NOMO-1 treated with dmso at 0.1 percent for 144 hours (cell line): ENCODE measurements around the gene WNT7B.

Experiments used
- DNase-seq: peaks from one replicate; lab custom pipeline; 2025; ENCODE audit not compliant: unreplicated experiment; lab: John Stamatoyannopoulos, UW

The WNT7B gene

DNA sequence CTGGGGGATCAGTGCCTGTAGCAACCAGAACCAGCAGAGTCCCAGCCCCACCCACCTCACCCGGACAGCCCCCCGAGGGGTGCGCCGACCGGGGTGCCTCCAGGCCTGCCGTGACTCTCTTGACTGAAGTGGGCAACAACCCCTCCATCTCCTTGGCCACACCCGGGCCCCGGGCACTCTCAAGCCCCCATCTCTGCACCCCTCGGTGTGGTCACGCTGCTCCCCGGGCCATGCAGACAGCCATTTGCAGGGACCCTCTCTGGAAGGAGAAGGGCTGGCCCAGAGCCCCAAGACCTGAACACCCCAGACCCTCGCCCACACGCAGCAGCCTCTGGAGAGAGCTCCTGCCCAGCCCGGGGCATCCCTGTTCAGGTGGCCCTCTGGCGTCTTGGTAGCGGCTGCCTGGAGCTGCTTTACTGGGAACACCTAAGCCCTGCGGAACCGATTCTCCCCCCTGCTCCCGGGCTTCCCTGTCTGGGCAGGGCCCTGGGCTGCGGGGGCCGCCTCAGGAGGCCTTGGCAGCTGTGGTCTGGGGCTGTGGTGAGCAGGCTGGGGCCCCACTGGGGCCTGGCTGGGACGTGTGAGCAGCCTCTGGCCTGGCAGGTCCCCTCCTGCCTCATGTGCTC is 84.9 kb downstream of the WNT7B start:
- peak; percentile 36 for DNase-seq

DNA sequence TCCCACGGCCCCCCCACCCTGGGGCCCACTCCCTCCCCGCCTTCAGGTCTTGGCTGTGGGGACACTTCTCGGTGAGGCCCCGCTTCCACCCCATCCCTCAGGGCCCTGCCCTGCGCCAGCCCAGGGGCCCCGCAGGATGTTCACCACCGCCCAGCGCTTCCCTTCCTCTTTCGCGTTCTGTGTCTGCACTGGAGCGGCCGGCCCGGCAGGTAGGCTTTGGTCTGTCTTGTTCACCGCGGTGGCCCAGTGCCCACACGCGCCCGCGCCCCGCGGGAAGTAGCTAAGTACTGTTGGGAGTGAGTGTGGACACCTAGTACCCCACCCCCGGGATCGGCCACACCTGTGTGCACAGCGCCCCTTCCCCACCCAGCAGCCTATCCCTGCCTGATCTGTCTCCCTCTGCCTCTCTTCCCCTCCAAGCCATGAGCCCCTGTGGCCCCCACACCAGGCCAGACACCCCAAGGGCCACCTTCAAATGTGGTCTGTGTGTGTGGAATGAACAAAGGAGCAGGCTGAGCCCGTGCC is 85.4 kb downstream of the WNT7B start:
- peak; percentile 43 for DNase-seq

DNA sequence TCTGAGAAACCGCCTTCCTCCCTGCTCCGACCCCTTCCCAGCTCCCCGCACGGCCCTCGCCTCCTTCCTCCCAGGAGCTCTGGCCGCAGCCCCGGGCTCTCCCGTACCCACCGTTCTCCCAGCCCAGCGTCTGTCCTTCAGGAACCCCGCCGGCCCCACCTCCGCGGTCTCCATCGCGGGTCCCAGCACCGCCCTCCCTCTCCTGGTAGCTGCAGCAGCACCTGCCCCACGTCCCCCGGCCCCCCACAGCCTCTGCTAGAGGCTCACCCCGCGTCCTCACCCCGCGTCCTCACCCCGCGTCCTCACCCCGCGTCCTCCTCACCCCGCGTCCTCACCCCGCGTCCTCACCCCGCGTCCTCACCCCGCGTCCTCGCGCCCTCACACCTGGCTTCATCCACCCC is 85.9 kb downstream of the WNT7B start:
- DNase-seq = no peak

DNA sequence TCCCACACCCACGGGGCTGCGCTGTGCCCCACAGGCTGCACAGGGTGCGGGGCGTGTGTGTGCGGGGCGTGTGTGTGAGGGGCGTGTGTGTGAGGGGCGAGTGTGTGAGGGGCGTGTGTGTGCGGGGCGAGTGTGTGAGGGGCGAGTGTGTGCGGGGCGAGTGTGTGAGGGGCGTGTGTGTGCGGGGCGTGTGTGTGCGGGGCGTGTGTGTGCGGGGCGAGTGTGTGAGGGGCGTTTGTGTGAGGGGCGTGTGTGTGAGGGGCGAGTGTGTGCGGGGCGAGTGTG is 86.7 kb downstream of the WNT7B start:
- DNase-seq = no peak

DNA sequence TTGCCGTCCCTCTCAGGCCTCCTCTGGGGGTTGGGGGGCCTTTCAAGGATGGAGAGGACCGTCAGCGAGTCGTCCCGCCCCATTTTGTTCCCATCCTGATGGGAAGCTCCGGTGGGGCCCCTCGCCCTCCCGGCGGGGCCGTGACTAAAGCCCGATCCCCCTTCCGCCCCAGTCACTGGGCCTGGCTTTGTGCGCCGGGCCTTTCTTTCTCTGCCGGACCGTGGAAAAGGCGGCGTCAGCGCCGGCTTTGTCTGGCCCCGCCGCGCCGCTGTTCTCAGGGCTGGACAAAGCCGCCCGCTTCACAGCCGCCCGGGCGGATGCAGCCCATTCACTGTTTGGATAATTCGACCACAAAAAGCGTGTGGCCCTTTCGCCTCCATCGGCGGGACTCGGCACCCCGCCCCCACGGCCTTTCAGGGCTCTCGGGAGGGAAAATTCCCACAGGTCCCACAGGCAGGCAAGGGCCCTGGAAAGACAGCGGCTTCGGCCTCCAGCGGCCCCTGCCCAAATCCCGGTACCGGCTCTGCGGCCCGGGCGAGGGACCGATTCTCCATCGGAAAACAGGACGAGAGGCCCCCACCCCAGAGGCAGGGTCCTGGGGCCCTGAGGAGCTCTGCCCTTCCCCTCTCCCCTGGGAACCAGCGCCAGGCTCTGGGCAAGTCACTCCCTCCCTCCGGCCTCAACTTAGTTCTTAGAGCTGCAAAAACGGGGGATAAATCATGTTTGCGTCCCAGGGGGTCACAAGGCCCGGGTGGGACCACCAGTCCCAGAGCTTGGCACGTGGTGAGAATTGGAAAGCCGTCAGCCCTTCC is 87.2 kb downstream of the WNT7B start:
- no peak for DNase-seq

DNA sequence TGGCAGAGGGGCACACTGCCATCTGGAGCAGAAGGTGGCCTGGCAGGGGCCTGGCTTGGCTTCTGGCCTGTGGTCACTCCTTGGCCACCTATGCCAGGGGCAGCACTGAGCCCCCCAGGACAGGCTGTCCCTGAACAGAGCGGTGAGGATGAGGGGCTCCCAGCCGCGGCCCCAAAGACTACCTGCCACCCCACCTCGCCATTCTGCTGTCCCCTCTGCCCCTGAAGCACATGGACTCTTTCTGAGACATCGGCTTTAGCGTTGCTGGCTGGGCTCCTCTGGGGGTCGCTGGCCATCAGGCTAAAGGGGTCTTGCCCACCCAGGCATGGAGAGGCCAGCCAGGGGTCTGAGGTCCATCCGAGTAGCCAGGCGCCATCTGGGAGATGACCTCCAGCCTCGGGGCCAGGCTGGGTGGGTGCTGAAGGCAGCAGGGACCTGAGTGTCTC is 87.8 kb downstream of the WNT7B start:
- DNase-seq = no peak

DNA sequence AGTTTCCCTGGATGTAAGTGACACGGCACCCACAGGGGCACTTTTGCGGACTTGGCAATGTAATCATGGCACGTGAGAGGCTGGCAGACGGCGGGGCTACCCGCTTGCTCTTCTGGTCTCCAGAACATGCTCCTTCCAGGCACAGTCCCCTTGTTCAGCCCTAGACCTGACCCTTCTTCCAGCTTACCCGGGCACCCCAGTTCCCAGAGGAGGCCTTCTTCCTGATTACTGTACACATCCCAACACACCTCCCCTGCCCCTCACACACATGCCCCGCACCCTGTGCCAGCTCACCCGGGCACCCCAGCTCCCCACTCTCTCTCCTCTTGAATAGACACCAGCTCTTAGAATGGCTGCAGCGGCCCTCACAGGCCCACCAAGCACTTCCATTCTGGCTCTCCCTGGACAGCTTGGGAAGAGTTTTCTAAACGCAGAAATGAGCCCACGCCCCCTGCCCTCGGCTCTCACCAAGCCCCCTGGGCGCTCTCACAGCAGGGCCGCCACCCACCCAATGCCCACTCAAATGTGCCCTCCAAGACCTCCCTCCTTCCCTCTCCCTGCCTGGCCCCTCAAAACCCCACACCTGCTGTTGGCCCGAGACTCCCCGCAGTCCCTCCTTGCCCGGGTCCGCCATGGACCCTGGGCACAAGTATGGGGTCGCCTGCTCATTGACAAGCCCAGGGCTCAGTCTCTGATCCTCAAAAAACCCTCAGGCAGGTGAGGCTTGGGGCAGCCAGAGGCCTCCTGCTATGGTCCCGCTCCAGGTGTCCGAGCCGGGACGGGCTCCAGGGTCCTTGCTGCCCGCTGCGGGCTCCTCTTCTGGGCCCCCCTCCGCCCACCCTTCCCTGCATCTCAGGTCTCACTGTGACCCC is 88.5 kb downstream of the WNT7B start:
- no peak for DNase-seq

DNA sequence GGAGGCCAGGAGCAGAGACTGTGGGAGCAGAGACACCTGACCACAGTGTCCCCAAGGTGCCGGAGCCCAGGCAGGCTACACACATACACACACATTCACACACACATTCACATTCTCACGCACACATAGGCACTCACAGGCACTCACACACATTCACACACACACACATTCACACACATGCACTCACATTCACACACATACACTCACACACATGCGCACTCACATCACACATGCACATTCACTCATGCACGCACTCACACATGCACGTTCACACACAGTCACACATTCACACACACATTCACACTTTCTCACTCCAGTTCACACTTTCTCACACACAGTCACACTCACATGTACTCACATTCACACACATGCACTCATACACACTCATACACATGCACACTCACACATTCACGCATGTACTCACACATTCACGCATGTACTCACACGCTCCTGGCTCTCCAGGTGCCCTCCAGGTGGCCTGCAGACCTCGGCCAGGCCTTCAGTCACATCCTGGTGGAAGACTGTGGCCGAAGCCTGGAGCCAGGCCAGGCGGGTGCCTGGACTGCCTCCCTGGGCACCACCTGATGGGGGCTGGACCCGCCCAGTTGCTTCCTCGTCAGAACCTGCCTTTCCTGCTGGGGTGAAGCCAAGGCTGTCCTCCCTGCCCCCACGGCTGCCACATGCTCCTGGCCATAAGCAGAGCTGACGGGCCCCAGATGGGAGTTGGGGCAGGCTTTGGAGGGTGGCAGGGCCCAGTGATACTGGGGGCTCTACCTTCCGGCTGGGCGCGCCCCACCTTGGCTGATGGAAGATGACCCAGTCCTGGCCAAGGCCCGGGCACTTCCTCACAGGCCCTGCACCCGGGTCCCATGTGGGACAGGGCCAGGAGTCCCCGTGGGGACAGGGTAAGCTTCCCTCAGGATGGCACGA is 89.5 kb downstream of the WNT7B start:
- no peak for DNase-seq

DNA sequence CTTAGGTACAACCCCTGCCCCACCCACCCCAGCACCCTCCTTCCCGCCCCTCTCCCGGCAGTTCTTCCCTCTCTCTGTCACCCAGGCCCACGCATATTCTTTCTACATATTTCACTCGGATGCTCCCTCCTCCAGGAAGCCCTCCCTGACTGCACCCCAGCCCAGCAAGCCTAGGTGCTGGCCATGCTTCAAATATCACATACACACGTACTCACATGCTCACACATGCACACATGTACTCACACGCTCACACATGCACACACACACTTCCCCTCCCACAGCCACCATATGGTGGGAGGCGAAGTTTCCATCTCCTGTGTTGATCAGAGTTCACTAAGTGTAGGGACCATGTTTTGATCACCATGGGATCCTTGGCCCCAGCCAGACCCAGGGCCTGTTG is 90.4 kb downstream of the WNT7B start:
- no peak for DNase-seq

DNA sequence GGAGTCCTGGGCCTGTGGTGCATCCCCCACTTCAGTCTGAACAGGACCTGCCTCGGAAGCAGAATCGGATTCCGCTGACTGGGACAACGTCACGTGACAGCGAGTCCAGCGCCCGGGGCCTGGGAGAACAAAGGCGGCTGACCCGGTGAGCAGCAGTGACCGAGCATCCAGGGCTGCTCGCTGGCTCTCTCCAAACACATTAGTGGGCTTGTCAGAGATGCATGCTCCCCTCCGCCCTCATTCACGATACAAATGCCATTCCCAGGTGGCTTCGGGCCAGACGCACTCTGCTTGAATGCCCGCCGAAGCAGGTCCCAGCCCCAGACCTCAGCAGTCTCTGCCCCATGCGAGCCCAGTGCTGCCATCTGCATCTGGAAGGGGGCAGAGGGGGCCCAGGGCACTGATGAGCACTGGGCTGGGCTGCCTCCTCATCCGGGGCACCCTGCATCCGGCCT is 91.0 kb downstream of the WNT7B start:
- no peak for DNase-seq

DNA sequence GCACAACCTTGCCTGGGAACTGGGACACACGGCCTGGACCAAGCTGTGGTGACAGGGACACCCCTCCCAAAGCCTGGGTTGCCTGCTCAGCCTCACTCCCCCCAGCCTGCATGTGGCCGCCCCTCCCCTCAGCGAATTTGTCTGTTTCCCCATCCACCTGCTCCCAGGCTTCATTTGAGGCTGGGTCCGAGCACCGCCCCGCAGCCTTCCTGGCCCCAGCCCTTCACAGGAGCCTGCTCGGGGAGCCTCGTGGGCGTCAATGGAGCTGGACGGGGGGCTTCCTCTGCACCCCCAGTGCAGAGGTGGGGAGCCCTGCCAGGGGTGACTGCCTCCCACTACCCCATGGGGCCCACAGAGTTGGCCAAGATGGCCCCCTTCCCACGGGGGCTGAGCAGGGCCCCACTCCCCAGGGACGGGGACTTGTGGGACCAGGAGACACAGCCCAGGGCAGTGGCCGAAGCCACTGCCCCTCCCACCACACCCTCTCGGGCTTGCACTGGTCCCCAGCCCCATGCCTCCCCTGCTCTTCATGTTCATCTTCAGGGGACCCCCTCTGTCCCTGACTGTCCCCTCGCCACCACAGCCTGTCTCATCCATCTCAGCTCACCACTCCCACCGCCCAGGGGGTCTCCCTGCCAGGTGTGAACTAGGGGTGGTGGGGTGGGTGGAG is 91.7 kb downstream of the WNT7B start:
- no peak for DNase-seq

DNA sequence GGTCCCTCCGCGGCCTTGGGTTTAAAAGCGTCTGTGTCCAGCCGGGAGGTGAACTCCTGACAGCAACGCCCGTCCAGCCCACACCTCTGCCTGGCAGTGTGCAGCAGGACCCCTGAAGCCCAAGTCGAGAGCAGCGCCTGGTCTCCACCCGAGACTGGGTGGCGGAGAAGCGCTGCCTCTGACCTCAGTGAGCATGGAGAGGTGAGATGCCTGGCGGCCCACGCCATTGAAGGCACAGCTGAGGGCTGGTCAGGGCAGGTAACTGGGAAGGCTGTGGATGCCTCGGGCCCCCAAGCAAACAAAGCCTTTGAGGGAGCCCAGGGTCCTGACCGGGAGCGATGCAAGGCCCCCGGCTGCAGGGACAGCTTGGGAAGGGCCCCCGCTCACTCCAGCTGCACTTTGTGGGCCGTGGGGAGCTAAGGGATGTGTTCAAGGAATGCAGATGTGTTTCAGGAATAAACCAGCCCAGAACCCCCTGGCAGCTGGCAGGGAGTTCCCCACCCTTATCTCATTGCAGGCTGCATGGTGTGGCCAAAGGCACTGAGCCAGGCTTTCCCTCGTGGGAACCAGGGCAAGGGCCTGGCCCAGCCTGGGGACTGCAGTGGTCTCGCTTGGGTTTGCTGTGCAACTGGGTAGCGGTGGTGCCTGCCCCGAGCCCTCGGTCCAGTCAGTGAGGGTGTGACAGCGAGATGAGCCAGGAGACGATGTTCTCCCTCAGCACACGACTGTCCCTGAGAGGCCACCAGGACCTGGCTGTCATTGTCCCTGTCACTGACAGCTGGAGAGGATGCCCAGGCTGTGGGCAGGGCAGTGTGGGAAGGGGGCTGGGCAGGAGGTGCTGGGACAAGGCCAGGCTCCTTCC is 92.5 kb downstream of the WNT7B start:
- no peak for DNase-seq

DNA sequence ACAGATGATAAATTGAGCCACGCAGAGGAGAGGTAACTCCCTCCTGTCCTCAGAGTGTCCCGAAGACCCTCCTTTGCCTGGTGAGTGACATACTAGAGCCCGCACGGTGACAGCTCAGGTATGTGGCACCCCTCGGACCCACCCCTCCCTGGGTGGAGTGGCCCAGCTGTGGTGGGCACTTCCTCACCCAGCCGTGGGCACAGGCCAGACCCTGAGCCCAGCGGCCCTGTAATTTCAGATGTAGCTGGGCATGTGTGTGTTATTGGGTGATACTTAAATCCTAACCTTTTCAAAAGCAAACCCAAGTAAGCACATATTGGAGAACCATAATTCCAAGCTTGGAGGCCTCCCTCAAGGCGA is 93.2 kb downstream of the WNT7B start:
- DNase-seq = no peak

DNA sequence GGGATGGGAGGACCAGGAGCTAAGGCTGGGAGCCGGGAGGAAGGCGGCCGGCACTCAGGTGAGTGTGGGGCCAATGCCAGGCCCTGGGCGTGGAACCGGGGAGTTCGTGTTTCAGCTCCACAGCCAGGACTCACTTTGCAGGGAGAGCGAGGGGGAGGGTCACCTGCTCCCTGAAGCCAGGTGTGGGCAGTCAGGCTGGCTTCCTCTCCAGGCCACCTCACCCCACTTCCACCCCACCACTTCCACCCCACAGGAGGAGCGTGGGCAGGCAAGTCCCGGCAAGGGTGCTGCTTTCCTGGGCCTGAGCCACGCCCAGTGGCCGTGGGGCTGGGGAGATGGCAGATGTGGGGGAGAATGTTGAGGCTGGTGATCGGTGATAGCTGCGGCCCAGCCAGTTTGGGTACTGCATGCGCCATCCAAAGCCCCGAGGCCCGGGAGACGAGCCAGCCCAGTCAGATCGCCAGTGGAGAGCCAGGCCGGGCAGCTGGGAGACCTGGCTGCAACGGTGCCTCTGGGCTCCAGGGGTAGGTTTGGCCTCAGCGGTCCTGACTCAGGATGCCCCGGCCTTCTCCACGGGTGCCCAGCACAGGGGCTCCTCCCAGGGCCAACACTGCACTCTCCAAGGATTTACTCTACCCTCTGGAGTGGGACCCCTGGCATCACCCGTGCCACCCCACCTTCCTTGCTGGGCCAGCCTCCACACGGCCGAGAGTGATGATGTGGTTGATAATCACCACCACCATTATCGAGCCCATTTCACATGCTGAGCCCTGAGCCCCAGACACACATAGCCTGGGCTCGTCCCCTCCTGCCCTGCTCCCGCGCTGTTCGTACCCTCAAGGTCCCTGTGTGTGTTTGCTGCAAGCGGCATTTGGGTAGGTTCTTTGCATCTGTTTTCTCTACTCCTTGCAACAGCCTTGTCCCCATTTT is 93.8 kb downstream of the WNT7B start:
- DNase-seq = no peak

DNA sequence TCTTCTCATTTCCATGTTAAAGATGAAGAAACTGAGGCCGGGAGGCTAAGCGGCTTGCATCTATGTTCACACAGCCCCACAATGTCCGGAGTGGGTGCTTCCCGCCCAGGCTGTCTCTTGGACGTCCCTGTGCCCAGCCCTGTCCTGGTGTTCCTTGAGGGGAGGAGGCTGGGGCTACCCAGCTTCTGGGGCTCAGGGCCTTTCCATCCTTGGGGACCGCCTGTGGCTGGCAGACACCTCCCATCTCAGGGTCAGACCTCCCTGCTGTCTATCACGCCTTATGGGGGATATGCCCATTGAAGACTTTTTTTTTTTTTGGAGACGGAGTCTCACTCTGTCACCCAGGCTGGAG is 95.5 kb downstream of the WNT7B start:
- DNase-seq = no peak

DNA sequence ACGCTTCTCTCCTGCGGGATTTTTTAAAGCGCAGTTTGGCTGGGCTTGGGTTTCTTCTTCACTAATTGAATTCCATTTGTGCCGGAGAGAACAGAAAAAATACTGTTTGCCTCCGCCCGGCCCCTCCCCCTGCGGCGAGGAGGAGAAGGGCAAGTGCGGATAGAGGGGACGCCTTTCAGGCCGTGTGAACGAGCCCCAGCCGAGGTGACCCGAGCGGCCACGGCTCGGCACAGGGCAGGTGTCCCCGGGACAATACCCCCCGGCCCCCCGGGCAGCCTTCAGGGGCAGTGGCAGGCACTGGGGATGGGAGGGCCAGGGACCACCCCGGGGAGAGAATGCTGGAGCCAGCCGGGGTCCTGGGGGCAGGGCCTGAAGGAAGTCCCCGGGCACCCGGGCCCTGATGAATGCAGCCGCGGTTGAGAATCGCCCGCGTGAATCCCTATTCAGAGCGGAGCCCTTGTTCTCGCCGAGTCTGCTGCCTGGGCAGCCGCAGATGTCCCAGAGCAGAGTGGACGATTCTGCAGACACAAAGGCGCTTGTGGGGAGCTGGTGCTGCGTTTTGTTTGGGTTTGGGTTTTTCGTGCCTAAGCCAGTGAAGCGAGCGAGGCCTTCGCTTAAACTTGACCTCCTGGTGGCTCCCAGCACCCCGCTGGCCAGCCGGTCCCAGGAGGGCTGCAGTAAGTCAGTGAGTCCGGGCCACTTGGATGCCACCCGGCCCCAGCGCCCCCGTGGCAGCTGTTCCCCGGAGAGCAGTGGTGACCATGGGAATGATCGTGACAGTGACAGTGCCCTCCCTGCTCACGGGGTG is 96.0 kb downstream of the WNT7B start:
- no peak for DNase-seq

DNA sequence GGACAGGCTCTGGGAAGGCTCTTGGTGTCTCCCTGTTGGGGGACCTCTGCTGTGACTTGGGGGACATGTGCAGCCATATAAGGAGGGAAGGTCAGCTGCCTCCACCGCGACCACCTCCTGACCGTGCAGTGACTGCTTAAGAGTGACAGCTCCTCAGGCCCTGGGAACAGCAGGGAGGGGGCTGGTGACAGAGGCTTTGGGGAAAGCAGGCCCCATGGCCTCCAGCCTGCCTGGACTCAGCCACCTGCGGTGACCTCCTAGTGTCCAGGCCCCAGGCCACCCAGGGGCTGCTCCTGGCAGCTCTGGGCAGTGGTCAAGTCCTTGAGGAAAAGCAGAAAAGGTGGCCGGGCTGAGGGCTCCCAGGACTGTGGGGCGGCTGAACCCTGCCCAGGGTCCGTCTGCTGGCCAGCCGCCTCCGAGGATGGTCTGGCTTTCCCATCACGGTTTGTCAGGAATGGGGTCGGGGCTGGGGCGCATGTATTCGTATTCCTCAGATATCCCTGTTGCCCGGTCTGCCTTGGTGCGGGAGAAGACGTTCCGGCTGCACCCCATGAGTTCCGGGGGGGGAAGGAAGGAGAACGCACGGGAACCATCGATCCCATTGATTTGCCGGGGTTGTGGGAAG is 96.8 kb downstream of the WNT7B start:
- no peak for DNase-seq
